Stimulated activated CD4-positive, alpha-beta T cell treated with anti-CD3 and anti-CD28 coated beads, Interleukin-15, amount 100 ng/mL, for 24 hours (primary cell): ENCODE measurements around the gene SPATA31D3.
"Not testable (repeated sequence)": the region's sequence is repeated elsewhere in the genome, so short reads cannot be mapped to it uniquely, and the experiment has no call there.

Experiments used
- DNase-seq: peaks from one replicate; pipeline ENCODE4 v3.0.0-alpha.2; 2020

The SPATA31D3 gene

GRCh38 chr9:81943393-81943792, at the start of gene SPATA31D3:
TSS of gene SPATA31D3 (plus strand) at chr9:81943500. CDS start at chr9:81943586, 86 bp downstream.
- DNase-seq: not testable (repeated sequence)

DNA sequence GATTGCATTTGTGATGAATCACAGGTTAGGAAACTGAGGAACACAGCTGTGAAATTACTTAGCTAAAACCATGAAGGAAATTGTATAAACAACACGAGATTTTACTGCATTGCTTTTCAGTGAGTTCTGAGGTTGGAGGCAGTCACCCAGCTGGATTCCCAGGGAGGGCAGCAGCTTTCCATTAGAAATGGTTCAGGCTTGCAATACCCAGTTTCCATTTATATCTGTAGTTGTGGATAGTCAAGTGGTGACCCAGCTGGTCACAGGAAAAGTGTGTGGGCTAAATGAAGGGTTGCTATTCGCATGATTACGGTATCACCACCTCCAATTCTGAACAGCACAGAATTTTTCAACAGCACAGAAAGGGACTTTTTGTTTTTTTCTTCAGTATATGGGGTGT, 49.4 kb upstream of the SPATA31D3 start:
- DNase-seq: no peak

GRCh38 chr9:81894891-81895290, 48.4 kb upstream of the SPATA31D3 start:
- no peak for DNase-seq

DNA sequence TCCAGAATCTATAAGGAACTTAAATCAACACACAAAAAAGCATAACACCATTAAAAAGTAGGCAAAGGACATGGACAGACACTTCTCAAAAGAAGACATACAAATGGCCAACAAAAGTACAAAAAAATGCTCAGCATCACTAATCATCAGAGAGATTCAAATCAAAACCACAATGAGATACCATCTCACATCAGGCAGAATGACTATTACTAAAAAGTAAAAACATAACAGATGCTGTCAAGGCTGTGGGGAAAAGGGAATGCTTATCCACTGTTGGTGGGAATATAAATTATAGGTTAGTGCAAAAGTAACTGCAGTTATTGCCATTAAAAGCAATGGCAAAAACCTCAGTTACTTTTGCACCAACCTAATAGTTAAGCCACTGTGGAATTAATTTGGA, 47.2 kb upstream of the SPATA31D3 start:
- DNase-seq: no peak

DNA sequence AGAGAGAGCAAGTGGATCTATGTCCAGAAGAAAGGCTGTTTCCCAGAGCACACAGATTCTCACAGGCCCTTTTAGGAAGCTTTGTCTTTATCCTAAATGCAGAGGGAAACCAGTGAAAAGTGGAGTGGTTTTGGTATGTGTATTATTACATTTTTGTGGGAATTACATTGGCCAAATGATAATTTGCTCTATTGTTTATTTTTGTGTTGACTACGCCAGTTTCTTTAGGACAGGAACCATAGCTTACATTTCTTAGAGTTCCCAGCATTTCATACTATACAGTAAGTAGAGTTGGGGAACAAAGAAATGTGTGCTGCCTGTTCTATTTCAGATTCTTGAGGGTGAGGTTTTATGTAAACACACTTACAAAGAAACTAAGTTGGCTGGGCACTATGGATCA, 44.4 kb upstream of the SPATA31D3 start:
- DNase-seq: no peak

- DNase-seq: no peak
Measured at GRCh38 chr9:81902196-81902595, 41.1 kb upstream of the SPATA31D3 start.

- no peak for DNase-seq
Measured at GRCh38 chr9:81902626-81903025, 40.7 kb upstream of the SPATA31D3 start.

- no peak for DNase-seq
Measured at GRCh38 chr9:81906671-81907070, 36.6 kb upstream of the SPATA31D3 start.

GRCh38 chr9:81912135-81912534, 31.2 kb upstream of the SPATA31D3 start:
- DNase-seq: no peak

DNA sequence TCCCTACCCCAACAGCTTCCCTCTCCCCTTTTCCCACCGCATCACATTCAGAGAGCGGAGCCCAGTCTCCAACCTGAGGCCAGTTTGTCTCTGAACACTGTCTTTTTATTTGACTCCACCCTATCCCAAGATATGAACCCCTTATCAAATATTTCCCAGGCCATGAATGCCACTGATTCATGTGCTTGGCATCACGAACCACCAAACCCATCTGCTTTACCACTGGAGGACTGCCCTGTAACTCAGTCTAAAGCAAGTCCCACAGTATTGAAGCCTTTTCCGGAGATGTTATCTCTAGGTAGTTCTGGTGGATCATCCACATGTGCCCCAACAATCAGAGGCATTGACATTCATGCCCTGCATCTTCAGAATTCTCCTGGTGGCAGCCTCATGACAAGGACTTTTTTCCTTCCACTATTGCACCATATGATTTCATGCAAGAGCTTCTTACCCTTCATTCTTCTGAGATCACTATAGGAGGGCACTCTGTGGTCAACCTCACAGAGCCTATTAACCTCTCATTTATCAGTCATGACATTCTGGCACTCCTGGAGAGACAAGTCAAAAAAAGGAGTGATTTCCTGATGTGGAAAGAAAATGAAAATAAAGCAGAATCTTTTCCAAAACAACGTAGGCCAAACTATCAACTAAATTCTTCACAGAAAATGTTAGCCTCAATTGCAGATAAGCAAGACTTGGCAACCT, 27.3 kb upstream of the SPATA31D3 start:
- DNase-seq: no peak

DNA sequence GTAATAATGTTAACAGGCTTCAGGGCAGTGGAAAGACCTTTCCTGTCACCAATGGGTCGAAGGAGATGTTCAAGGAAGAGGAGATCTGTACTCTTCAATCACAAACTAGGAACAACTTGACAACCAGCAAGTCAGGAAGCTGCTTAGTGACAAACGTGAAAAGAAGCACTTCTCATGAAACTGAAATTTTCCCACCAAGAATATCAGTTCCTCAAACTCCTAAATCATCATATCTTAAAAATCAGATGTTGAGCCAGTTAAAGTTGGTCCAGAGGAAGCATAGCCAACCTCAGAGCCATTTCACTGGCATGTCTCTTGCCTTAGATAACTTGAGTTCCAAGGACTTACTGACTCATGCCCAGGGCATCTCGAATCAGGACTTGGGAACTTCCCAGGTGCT, 24.8 kb upstream of the SPATA31D3 start:
- not testable (repeated sequence) for DNase-seq

- not testable (repeated sequence) for DNase-seq
Measured at GRCh38 chr9:81928305-81928704, 15.0 kb upstream of the SPATA31D3 start, which contains the start of gene SPATA31D4. TSS of gene SPATA31D4 (plus strand) at chr9:81928428. CDS start at chr9:81928514, 86 bp downstream.

GRCh38 chr9:81930147-81930546, 13.2 kb upstream of the SPATA31D3 start:
- DNase-seq: not testable (repeated sequence)

DNA sequence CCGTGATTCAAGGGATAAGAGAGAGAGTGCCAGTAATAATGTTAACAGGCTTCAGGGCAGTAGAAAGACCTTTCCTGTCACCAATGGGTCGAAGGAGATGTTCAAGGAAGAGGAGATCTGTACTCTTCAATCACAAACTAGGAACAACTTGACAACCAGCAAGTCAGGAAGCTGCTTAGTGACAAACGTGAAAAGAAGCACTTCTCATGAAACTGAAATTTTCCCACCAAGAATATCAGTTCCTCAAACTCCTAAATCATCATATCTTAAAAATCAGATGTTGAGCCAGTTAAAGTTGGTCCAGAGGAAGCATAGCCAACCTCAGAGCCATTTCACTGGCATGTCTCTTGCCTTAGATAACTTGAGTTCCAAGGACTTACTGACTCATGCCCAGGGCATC, 9.8 kb upstream of the SPATA31D3 start:
- not testable (repeated sequence) for DNase-seq

DNA sequence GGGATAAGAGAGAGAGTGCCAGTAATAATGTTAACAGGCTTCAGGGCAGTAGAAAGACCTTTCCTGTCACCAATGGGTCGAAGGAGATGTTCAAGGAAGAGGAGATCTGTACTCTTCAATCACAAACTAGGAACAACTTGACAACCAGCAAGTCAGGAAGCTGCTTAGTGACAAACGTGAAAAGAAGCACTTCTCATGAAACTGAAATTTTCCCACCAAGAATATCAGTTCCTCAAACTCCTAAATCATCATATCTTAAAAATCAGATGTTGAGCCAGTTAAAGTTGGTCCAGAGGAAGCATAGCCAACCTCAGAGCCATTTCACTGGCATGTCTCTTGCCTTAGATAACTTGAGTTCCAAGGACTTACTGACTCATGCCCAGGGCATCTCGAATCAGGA, 5.3 kb downstream of the SPATA31D3 start:
- DNase-seq: not testable (repeated sequence)

GRCh38 chr9:81953096-81953495, 9.8 kb downstream of the SPATA31D3 start:
- no peak for DNase-seq

GRCh38 chr9:81955625-81956024, 12.3 kb downstream of the SPATA31D3 start:
- DNase-seq: no peak

DNA sequence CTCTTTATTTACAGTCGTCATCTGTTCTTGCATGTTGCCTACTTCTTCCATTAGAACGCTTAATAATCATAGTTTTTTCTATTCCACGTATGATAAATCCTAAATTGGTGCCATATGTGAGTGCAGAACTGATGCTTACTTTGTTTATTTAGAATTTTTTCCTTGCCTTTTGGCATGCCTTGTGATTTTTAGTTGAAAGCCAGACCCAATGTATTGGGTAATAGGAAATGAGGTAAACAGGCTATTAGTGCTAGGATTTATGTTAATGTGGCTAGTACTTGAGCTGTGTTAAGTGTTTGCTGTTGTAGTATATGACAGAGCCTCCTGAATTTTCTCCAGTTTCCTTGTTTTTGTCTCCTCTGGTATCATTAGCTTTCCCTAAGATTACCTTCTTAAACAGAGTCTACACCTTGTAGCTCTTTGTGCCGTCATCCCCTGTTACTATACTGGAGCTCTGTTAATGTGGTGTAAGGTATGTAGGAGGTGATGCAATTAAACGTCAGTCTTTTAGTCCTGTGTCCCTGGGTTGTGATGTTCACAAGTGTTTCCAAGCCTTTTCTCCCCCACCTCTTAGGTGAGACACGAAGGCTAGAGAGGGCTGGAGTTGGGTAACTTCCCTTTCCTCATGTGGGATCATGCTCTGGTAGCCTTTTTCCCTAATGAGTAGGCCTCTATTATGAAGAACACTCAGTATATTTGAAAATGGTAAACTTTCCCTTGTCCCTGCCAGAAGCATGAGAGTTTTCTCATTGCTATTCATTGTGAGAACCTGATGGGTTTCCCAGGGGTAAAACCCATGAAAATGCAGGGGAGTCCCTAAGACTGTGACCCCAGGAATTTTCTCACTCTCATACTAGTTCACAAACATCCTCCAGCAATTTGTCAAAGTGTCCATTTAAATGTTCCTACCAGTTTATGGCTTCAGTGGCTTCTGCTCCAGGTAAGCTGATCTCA, 21.2 kb downstream of the SPATA31D3 start:
- no peak for DNase-seq

- DNase-seq: no peak
Measured at GRCh38 chr9:81968026-81968425, 24.7 kb downstream of the SPATA31D3 start.

DNA sequence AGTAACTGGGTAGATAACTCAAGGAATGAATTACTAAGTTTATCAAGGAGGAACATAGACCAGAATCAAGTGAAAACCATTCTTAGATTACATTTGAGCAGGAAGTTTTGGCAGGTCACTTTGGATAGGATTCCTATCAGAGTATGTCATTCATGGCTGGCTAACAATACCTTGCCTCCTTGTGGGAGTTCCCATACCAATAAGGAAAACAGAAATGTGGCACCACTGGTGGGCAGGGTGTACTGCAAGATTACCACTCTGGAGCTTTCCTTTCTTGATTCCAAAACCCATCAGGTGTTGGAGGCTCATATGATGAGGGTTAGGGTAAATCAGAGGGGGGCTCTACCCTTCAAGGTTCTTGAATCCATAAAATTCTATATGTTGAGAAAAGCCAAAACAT, 26.7 kb downstream of the SPATA31D3 start:
- DNase-seq: no peak

- DNase-seq: no peak
Measured at GRCh38 chr9:81971727-81972126, 28.4 kb downstream of the SPATA31D3 start.

DNA sequence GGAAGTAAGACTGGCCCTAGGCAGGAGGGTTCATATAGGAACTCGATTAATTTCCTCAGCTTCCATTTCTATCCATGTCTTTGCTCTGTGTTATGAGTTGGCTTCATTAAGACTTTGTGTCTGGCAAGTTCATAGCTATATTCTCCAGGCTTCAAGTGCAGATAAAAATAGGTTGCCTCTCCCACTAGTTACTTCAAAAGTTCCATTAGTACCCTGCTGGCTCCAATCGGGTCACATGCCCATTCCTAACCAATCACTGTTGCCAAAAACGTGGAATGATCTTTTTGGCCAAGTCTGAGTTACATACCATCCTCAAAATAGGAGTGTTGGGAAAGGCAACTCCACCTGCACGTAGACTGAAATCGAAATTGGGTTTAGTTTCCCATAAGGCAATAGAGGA, 31.5 kb downstream of the SPATA31D3 start:
- no peak for DNase-seq

DNA sequence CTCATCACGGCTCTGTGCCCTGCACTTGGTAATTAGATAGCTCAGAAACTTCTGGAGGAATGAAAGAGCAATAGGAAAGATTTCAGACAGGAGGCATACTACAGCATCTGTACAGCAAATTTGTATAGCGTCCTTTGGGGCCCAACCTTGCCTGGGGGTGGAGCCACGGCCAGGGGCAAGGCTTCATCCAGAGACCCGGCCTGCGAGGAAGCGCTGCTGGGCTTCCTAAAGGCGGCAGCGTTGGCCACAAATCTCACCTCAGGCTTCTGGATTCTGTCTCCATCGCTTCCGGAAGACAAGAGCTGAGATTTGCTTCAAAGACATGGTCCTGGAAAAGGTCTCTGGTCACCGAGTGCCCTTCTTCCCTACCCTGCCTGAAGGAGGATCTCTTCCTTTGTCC, 33.1 kb downstream of the SPATA31D3 start:
- DNase-seq: no peak

DNA sequence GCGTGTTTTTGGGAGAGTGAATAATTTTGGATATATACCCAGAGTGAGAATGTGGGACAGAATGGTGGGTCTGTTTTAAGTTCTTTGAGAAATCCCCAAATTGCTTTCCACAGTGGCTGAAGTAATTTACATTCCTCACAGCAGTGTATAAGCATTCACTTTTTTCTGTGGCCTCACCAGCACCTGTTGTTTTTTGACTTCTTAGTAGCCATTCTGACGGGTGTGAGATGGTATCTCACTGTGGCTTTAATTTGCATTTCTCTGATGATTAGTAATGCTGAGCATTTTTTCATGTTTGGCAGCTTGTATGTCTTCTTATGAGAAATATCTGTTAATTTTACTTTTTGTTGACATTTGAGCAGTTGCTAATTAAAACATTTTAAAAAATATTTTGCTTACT, 35.9 kb downstream of the SPATA31D3 start:
- no peak for DNase-seq
